HG03469 (cell line): ENCODE data around the gene IQSEC1.

Experiments used
- ATAC-seq: cut with Tn5 transposase; IDR thresholded peaks from one replicate; pipeline ENCODE4 v1.9.1; 2021; ENCODE audit warnings: mild to moderate bottlenecking, moderate library complexity, moderate number of reproducible peaks; ENCODE audit not compliant: unreplicated experiment

The IQSEC1 gene

GRCh38 chr3:13018561-13019242, 54.5 kb downstream of the IQSEC1 start:
- ATAC-seq, result no peak

- ATAC-seq, result no peak
Measured at GRCh38 chr3:13018043-13018451, 55.2 kb downstream of the IQSEC1 start.

- ATAC-seq, result no peak
Measured at GRCh38 chr3:13017361-13018042, 55.7 kb downstream of the IQSEC1 start.

GRCh38 chr3:13016721-13017255, 56.4 kb downstream of the IQSEC1 start:
- ATAC-seq, result no peak

GRCh38 chr3:13016083-13016720, 57.0 kb downstream of the IQSEC1 start:
- no peak for ATAC-seq

GRCh38 chr3:13015286-13016082, 57.7 kb downstream of the IQSEC1 start:
- ATAC-seq, result no peak

GRCh38 chr3:13014755-13015285, 58.4 kb downstream of the IQSEC1 start:
- ATAC-seq, result no peak

- no peak for ATAC-seq
Measured at GRCh38 chr3:13013994-13014754, 59.1 kb downstream of the IQSEC1 start.

- ATAC-seq, result no peak
Measured at GRCh38 chr3:13013566-13013965, 59.7 kb downstream of the IQSEC1 start.

GRCh38 chr3:13013151-13013561, 60.1 kb downstream of the IQSEC1 start:
- no peak for ATAC-seq

GRCh38 chr3:13012221-13012691, 61.0 kb downstream of the IQSEC1 start:
- ATAC-seq, result peak; percentile 34

- ATAC-seq, result peak; percentile 30
Measured at GRCh38 chr3:13011573-13012220, 61.5 kb downstream of the IQSEC1 start.

GRCh38 chr3:13010780-13011572, 62.3 kb downstream of the IQSEC1 start:
- ATAC-seq, result no peak

GRCh38 chr3:13009946-13010315, 63.3 kb downstream of the IQSEC1 start:
- no peak for ATAC-seq

GRCh38 chr3:13009132-13009945, 63.9 kb downstream of the IQSEC1 start:
- ATAC-seq, result no peak

- no peak for ATAC-seq
Measured at GRCh38 chr3:13008155-13008995, 64.9 kb downstream of the IQSEC1 start.
